ENCODE measurements around the gene TCP11L2.

- TF ChIP-seq EP300 (IDR thresholded peaks at IDR 0.05; ENCODE audit: low read length) (no peak), SUPT5H (IDR thresholded peaks at IDR 0.05) (no peak), CTCF (IDR thresholded peaks at IDR 0.05 in 2 of 3, conservative IDR thresholded peaks at IDR 0.05 in 1 of 3; ENCODE audit: insufficient read depth in 2 of 3, low read depth in 1 of 3, low read length in 3 of 3) (no peak), POLR2AphosphoS5 (IDR thresholded peaks at IDR 0.05; ENCODE audit: control insufficient read depth, insufficient read depth, low read depth, low read length) (no peak), E2F1 (CRISPR knock-in tag; IDR thresholded peaks at IDR 0.05) (no peak), OTX1 (CRISPR knock-in tag; IDR thresholded peaks at IDR 0.05) (no peak), ZNF175 (CRISPR knock-in tag; IDR thresholded peaks at IDR 0.05; ENCODE audit: low read depth) (no peak), BCLAF1 (IDR thresholded peaks at IDR 0.05; ENCODE audit: borderline replicate concordance in 1 of 2, control insufficient read depth in 1 of 2, low read depth in 2 of 2, low read length in 1 of 2) (no peak), ZNF592 (IDR thresholded peaks at IDR 0.05) (no peak), TARDBP (IDR thresholded peaks at IDR 0.05) (no peak), ZC3H11A (IDR thresholded peaks at IDR 0.05; ENCODE audit: low read depth, low read length) (no peak), WHSC1 (IDR thresholded peaks at IDR 0.05; ENCODE audit: low read length) (no peak)
Measured at GRCh38 chr12:106273491-106273890, 29.0 kb upstream of the TCP11L2 start.
